Measurements from ENCODE around the gene ARHGAP6. TPM values are rescaled to one million over a fixed set of nuclear protein-coding genes. Genes with fewer than 3 reads are reported as not detected.

Gene ARHGAP6
- total and polyA plus RNA-seq, 2 of the 13 experiments (the other 11 are each of a cell fraction or from before 2014, with no cell fraction given), result 0.11 TPM; not detected in 1

GRCh38 chrX:11424903-11425674, 240.6 kb downstream of the ARHGAP6 start:
- ATAC-seq, result no peak
- 1% methylated on average over 7 of the region's 7 CpGs for WGBS (ENCODE audit: low lambda C conversion rate)
- Histone ChIP-seq H3K27ac (ENCODE audit: extremely low read length, insufficient read depth, low read length) (no peak overlapping the region), H2AFZ (ENCODE audit: low read length) (no peak overlapping the region), H3K27me3 (ENCODE audit: control insufficient read depth in 1 of 2, insufficient read depth in 2 of 2, low read length in 2 of 2) (no peaks in the 10 kb centered on the region), H4K20me1 (ENCODE audit: insufficient read depth, low read length) (no peaks in the 10 kb centered on the region), H3K4me2 (ENCODE audit: low read depth, low read length) (no peak overlapping the region), H3K36me3 (replicated peaks in 1 of 2; ENCODE audit: control insufficient read depth in 1 of 2, insufficient read depth in 2 of 2, low read length in 2 of 2) (no peaks in the 10 kb centered on the region), H3K4me1 (ENCODE audit: insufficient read depth, low read length) (no peaks in the 10 kb centered on the region), H3K9me3 (ENCODE audit: low read length) (no peaks in the 10 kb centered on the region), H3K9ac (ENCODE audit: insufficient read depth, low read depth, low read length) (no peak overlapping the region), H3K4me3 (replicated peaks in 1 of 3; ENCODE audit: insufficient read depth in 1 of 3, low read depth in 2 of 3, low read length in 3 of 3) (no peak overlapping the region), H3K79me2 (ENCODE audit: insufficient read depth, low read length) (no peaks in the 10 kb centered on the region)
- DNase-seq (ENCODE audit: low spot score), result no peak
- CTCF ChIA-PET (ENCODE audit: low intra/inter-chr PET ratio, low total read pairs), result no interaction called here
- TF ChIP-seq HOXA3 (CRISPR knock-in tag; IDR thresholded peaks at IDR 0.05) (no peak), ZKSCAN5 (CRISPR knock-in tag; IDR thresholded peaks at IDR 0.05) (no peak), SMARCE1 (IDR thresholded peaks at IDR 0.05; ENCODE audit: borderline replicate concordance) (no peak), ARNTL (CRISPR knock-in tag; IDR thresholded peaks at IDR 0.05) (no peak), ARID2 (CRISPR knock-in tag; IDR thresholded peaks at IDR 0.05; ENCODE audit: borderline replicate concordance) (no peak), TEAD3 (CRISPR knock-in tag; optimal IDR thresholded peaks at IDR 0.05; ENCODE audit: borderline replicate concordance) (no peak), KAT8 (CRISPR knock-in tag; IDR thresholded peaks at IDR 0.05) (no peak), ZNF234 (CRISPR knock-in tag; conservative IDR thresholded peaks at IDR 0.05) (no peak), POLR2G (IDR thresholded peaks at IDR 0.05; ENCODE audit: low read depth, low read length) (no peak), PLRG1 (conservative IDR thresholded peaks at IDR 0.05) (no peak), ZNF530 (CRISPR knock-in tag; IDR thresholded peaks at IDR 0.05; ENCODE audit: low read depth) (no peak), ZNF800 (CRISPR knock-in tag; IDR thresholded peaks at IDR 0.05) (no peak), ZNF383 (CRISPR knock-in tag; IDR thresholded peaks at IDR 0.05; ENCODE audit: borderline replicate concordance) (no peak), MED13 (CRISPR knock-in tag; IDR thresholded peaks at IDR 0.05) (no peak), ZNF619 (CRISPR knock-in tag; IDR thresholded peaks at IDR 0.05) (no peak)
- TF ChIP-seq, protein P1, sequence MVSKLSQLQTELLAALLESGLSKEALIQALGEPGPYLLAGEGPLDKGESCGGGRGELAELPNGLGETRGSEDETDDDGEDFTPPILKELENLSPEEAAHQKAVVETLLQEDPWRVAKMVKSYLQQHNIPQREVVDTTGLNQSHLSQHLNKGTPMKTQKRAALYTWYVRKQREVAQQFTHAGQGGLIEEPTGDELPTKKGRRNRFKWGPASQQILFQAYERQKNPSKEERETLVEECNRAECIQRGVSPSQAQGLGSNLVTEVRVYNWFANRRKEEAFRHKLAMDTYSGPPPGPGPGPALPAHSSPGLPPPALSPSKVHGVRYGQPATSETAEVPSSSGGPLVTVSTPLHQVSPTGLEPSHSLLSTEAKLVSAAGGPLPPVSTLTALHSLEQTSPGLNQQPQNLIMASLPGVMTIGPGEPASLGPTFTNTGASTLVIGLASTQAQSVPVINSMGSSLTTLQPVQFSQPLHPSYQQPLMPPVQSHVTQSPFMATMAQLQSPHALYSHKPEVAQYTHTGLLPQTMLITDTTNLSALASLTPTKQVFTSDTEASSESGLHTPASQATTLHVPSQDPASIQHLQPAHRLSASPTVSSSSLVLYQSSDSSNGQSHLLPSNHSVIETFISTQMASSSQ (IDR thresholded peaks at IDR 0.05; ENCODE audit: low read depth), result no peak
- TF ChIP-seq, protein P1 (CRISPR knock-in tag; IDR thresholded peaks at IDR 0.05; ENCODE audit: borderline replicate concordance), result no peak
- TF ChIP-seq, protein P2, sequence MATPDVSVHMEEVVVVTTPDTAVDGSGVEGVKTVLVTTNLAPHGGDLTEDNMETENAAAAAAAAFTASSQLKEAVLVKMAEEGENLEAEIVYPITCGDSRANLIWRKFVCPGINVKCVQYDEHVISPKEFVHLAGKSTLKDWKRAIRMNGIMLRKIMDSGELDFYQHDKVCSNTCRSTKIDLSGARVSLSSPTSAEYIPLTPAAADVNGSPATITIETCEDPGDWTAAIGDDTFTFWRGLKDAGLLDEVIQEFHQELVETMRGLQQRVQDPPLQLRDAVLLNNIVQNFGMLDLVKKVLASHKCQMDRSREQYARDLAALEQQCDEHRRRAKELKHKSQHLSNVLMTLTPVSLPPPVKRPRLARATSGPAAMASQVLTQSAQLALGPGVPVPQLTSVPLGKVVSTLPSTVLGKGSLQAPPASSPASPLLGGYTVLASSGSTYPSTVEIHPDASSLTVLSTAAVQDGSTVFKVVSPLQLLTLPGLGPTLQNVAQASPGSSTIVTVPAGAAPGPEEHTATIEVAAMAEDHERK (CRISPR knock-in tag; IDR thresholded peaks at IDR 0.05; ENCODE audit: low read depth), result no peak
- FAIRE-seq, result no peak
- BruUV-seq (replicated peaks), result no TSS peak
- in situ Hi-C loops (cut with HindIII; ENCODE audit: extremely low pct_ligation_motif_present, low pct_unique_long_range_greater_than_20kb) (no loop called here), intact Hi-C loops (cut with micrococcal nuclease; ENCODE audit: unreplicated experiment) (no loop called here)
- POLR2A ChIA-PET, result no interaction called here

Measured in HepG2 (cell line).